H9 (cell line): Measurements from ENCODE around the gene LSMEM2. TPM values are rescaled to one million over a fixed set of nuclear protein-coding genes. Genes with fewer than 3 reads are reported as not detected.

Source experiments
- DNase-seq: peaks from one replicate; pipeline ENCODE4 v3.0.0-alpha.2; 2017
- H2AFZ ChIP-seq: one replicate; pipeline ENCODE4 v1.6.1; 2013; ENCODE audit warnings: mild to moderate bottlenecking, low read length, control low read depth, moderate library complexity
- H2AK5ac ChIP-seq: 2 replicates; pipeline ENCODE4 v1.6.1; 2013; ENCODE audit warnings: low read length, control low read depth, mixed read lengths; ENCODE audit not compliant: insufficient read length
- H2BK120ac ChIP-seq: one replicate; pipeline ENCODE4 v1.6.1; 2013; ENCODE audit warnings: low read depth, mild to moderate bottlenecking, low read length, control low read depth, inconsistent platforms; ENCODE audit not compliant: poor library complexity, severe bottlenecking
- H2BK12ac ChIP-seq: 2 replicates; pipeline ENCODE4 v1.6.1; 2013; ENCODE audit warnings: low read length, control low read depth, mixed read lengths, low read depth; ENCODE audit not compliant: insufficient read length
- H2BK15ac ChIP-seq: 2 replicates; pipeline ENCODE4 v1.6.1; 2013; ENCODE audit warnings: low read depth, low read length, control low read depth
- H2BK20ac ChIP-seq: one replicate; pipeline ENCODE4 v1.6.1; 2013; ENCODE audit warnings: low read depth, mild to moderate bottlenecking, low read length, control low read depth, inconsistent platforms; ENCODE audit not compliant: poor library complexity, severe bottlenecking
- H2BK5ac ChIP-seq: 2 replicates; pipeline ENCODE4 v1.6.1; 2013; ENCODE audit warnings: low read length, control low read depth, mixed read lengths; ENCODE audit not compliant: insufficient read length
- H3K14ac ChIP-seq: 2 replicates; pipeline ENCODE4 v1.6.1; 2013; ENCODE audit warnings: low read length, control low read depth; ENCODE audit not compliant: insufficient read depth
- H3K18ac ChIP-seq: 2 replicates; pipeline ENCODE4 v1.6.1; 2013; ENCODE audit warnings: low read depth, mild to moderate bottlenecking, mixed read lengths, low read length, control low read depth; ENCODE audit not compliant: insufficient read length
- H3K23ac ChIP-seq: 2 replicates; pipeline ENCODE4 v1.6.1; 2013; ENCODE audit warnings: low read length, control low read depth, mixed read lengths, low read depth; ENCODE audit not compliant: insufficient read length
- H3K23me2 ChIP-seq: 2 replicates; pipeline ENCODE4 v1.6.1; 2013; ENCODE audit warnings: low read depth, mild to moderate bottlenecking, mixed read lengths, low read length, control low read depth; ENCODE audit not compliant: insufficient read length, poor library complexity, severe bottlenecking
- H3K27ac ChIP-seq: 2 replicates; pipeline ENCODE4 v1.5.1; 2013; ENCODE audit warnings: low read length, control low read depth, mixed read lengths, low read depth; ENCODE audit not compliant: insufficient read length
- H3K27me3 ChIP-seq: 2 replicates; pipeline ENCODE4 v1.6.1; 2013; ENCODE audit warnings: low read length, control low read depth, inconsistent platforms; ENCODE audit not compliant: insufficient read depth
- H3K4ac ChIP-seq: 2 replicates; pipeline ENCODE4 v1.6.1; 2013; ENCODE audit warnings: low read depth, mild to moderate bottlenecking, control low read depth, inconsistent platforms, low read length, moderate library complexity
- H3K4me1 ChIP-seq: 2 replicates; pipeline ENCODE4 v1.6.1; 2013; ENCODE audit warnings: low read length, control low read depth, inconsistent platforms; ENCODE audit not compliant: insufficient read depth
- H3K4me2 ChIP-seq: 2 replicates; pipeline ENCODE4 v1.6.1; 2013; ENCODE audit warnings: low read length, control low read depth, mixed read lengths; ENCODE audit not compliant: insufficient read length, insufficient read depth
- H3K56ac ChIP-seq: 2 replicates; pipeline ENCODE4 v1.6.1; 2013; ENCODE audit warnings: low read depth, mild to moderate bottlenecking, mixed read lengths, low read length, control low read depth; ENCODE audit not compliant: insufficient read length
- H3K79me1 ChIP-seq: 2 replicates; pipeline ENCODE4 v1.6.1; 2013; ENCODE audit warnings: low read depth, mild to moderate bottlenecking, moderate library complexity, low read length, control low read depth, inconsistent platforms; ENCODE audit not compliant: insufficient read depth, poor library complexity, severe bottlenecking
- H3K79me2 ChIP-seq: 2 replicates; pipeline ENCODE4 v1.6.1; 2013; ENCODE audit warnings: low read length, control low read depth, inconsistent platforms; ENCODE audit not compliant: insufficient read depth
- H3K9ac ChIP-seq: 2 replicates; pipeline ENCODE4 v1.6.1; 2013; ENCODE audit warnings: low read length, control low read depth, mixed read lengths; ENCODE audit not compliant: insufficient read length; ENCODE audit errors: extremely low read depth
- H3K9me3 ChIP-seq: one replicate; pipeline ENCODE4 v1.6.1; 2013; ENCODE audit warnings: low read depth, low read length, inconsistent platforms; ENCODE audit not compliant: control insufficient read depth
- H3T11ph ChIP-seq: one replicate; pipeline ENCODE4 v1.6.1; 2013; ENCODE audit warnings: mild to moderate bottlenecking, low read length, control low read depth, inconsistent platforms
- H4K20me1 ChIP-seq: one replicate; pipeline ENCODE4 v1.6.1; 2013; ENCODE audit not compliant: control insufficient read depth, insufficient read length, insufficient read depth
- H4K5ac ChIP-seq: 2 replicates; pipeline ENCODE4 v1.6.1; 2013; ENCODE audit warnings: low read depth, mild to moderate bottlenecking, mixed read lengths, low read length, control low read depth; ENCODE audit not compliant: insufficient read length
- H4K8ac ChIP-seq: replicated peaks from 2 replicates; pipeline ENCODE4 v1.6.1; 2013; ENCODE audit warnings: low read length, control low read depth, mixed read lengths, low read depth; ENCODE audit not compliant: insufficient read length
- H4K91ac ChIP-seq: 2 replicates; pipeline ENCODE4 v1.6.1; 2013; ENCODE audit warnings: low read depth, mild to moderate bottlenecking, moderate library complexity, mixed read lengths, low read length, control low read depth; ENCODE audit not compliant: insufficient read length
- H3K27ac Mint-ChIP-seq, 3 experiments: 2 replicates in 2 of 3; 3 replicates in 1 of 3; pipeline ENCODE4 v1.8.0; 2020 to 2021; ENCODE audit warnings: mixed read lengths in 3 of 3, mild to moderate bottlenecking in 1 of 3, moderate library complexity in 1 of 3
- H3K27me3 Mint-ChIP-seq: 2 replicates; pipeline ENCODE4 v1.8.0; 2021; ENCODE audit warnings: low read depth, mild to moderate bottlenecking, moderate library complexity, mixed read lengths
- H3K36me3 Mint-ChIP-seq, 3 experiments: 2 replicates in 2 of 3; 3 replicates in 1 of 3; pipeline ENCODE4 v1.8.0; 2020 to 2021; ENCODE audit warnings: low read depth in 3 of 3, mixed read lengths in 3 of 3; ENCODE audit not compliant: insufficient read depth in 1 of 3
- H3K4me1 Mint-ChIP-seq, 2 experiments: 2 replicates each; pipeline ENCODE4 v1.8.0; 2020; ENCODE audit warnings: mixed read lengths in 2 of 2
- H3K4me3 Mint-ChIP-seq, 2 experiments: 2 replicates in 1 of 2; 3 replicates in 1 of 2; pipeline ENCODE4 v1.8.0; 2020 to 2021; ENCODE audit warnings: mild to moderate bottlenecking in 2 of 2, mixed read lengths in 2 of 2, moderate library complexity in 1 of 2
- H3K9me3 Mint-ChIP-seq, 2 experiments: 2 replicates in 1 of 2; 3 replicates in 1 of 2; pipeline ENCODE4 v1.8.0; 2020; ENCODE audit warnings: mild to moderate bottlenecking in 2 of 2, mixed read lengths in 2 of 2, moderate library complexity in 1 of 2
- CTCF ChIP-seq: fragments of 200-600 bp; sonication (generic); conservative IDR thresholded peaks from 3 replicates; pipeline ENCODE4 v1.8.0; 2021; ENCODE audit warnings: antibody characterized with exemption, mild to moderate bottlenecking
- WGBS: extraction: QIAGEN DNeasy Blood & Tissue Kit; methylation state at CpG from one replicate; pipeline ENCODE4 v1.1.7; 2013; ENCODE audit warnings: missing lambda C conversion rate, low lambda C conversion rate, mixed read lengths; ENCODE audit not compliant: insufficient read length; ENCODE audit errors: extremely low coverage; 5-methylcytosine and 5-hydroxymethylcytosine counted together
- total RNA-seq: library from RNA; stranded (reverse); gene quantifications from 2 replicates; pipeline ENCODE4 v1.2.1, GENCODE V29; 2021

The LSMEM2 gene
- total RNA-seq, 1 experiment from 2014 or later = 0.50 TPM

- Mint-ChIP-seq H3K27me3 (no peaks in the 10 kb centered on the region), H3K9me3 (no peaks in the 10 kb centered on the region), H3K4me1 (peaks cover 37 to 44% of the 10 kb centered on the region in 2 experiments), H3K4me3 (no peak overlapping the region), H3K27ac (peak overlapping the region; percentile 48 to 92 (median 76); a peak in 5 of 7 replicates), H3K36me3 (peaks cover 7 to 42% (median 34%) of the 10 kb centered on the region in 3 experiments)
- no peak overlapping the region for H4K91ac ChIP-seq
- H3K56ac ChIP-seq = no peak overlapping the region
- no peak overlapping the region for H3K9ac ChIP-seq
- no peak overlapping the region for H2AFZ ChIP-seq
- H3K18ac ChIP-seq = no peak overlapping the region
- no CpG with 5 or more reads among the region's 3 CpGs for WGBS
- no peak overlapping the region for H2BK12ac ChIP-seq
- H3K27ac ChIP-seq = no peak overlapping the region
- no peak for TF ChIP-seq CTCF
- H2BK120ac ChIP-seq = no peak overlapping the region
- DNase-seq = no peak
- no peaks in the 10 kb centered on the region for H3K23me2 ChIP-seq
- no peak overlapping the region for H3K4me2 ChIP-seq
- peaks cover 3% of the 10 kb centered on the region for H4K20me1 ChIP-seq
- H3K9me3 ChIP-seq = no peaks in the 10 kb centered on the region
- H3K27me3 ChIP-seq = no peaks in the 10 kb centered on the region
- H3K79me1 ChIP-seq = peaks cover 11% of the 10 kb centered on the region
- H2BK15ac ChIP-seq = no peak overlapping the region
- no peak overlapping the region for H3K23ac ChIP-seq
- no peak overlapping the region for H3K4ac ChIP-seq
- no peak overlapping the region for H2AK5ac ChIP-seq
- no peak overlapping the region for H3K14ac ChIP-seq
- H4K8ac ChIP-seq = no peak overlapping the region
- H3K4me1 ChIP-seq = no peaks in the 10 kb centered on the region
- H2BK5ac ChIP-seq = no peak overlapping the region
- H4K5ac ChIP-seq = no peak overlapping the region
- peaks cover 17% of the 10 kb centered on the region; the same call in 1 of the 2 replicates for H3K79me2 ChIP-seq
- no peak overlapping the region for H2BK20ac ChIP-seq
- no peak overlapping the region for H3T11ph ChIP-seq
Measured at GRCh38 chr3:50248387-50248786, 30.5 kb upstream of the LSMEM2 start.
